HPDE6-E6E7 (cell line): ENCODE results near the gene CXCR5.

Source experiments
- DNase-seq: peaks from one replicate; pipeline ENCODE4 v3.0.0; 2011; ENCODE audit warnings: missing footprints; ENCODE audit errors: extremely low spot score

The CXCR5 gene

DNA sequence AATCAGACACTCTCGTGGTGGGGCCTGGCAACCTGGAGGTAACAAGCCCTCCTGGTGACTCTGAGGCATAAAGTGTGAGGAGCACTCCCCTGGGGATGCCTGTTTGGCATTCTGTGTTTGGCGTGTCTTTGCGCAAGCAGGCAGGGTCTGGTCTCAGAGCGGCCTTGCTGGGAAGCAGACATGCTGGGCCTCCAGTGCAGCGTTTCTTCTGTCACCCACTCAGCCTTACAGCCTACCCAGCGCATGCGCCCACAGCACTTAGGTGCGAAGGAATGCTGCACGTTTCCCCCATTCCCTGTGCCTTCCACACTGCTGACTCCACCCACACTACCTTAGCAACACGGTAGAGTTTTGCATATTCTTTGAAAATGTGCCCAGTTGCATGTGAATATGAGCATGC is 7.4 kb upstream of the CXCR5 start:
- no peak for DNase-seq

DNA sequence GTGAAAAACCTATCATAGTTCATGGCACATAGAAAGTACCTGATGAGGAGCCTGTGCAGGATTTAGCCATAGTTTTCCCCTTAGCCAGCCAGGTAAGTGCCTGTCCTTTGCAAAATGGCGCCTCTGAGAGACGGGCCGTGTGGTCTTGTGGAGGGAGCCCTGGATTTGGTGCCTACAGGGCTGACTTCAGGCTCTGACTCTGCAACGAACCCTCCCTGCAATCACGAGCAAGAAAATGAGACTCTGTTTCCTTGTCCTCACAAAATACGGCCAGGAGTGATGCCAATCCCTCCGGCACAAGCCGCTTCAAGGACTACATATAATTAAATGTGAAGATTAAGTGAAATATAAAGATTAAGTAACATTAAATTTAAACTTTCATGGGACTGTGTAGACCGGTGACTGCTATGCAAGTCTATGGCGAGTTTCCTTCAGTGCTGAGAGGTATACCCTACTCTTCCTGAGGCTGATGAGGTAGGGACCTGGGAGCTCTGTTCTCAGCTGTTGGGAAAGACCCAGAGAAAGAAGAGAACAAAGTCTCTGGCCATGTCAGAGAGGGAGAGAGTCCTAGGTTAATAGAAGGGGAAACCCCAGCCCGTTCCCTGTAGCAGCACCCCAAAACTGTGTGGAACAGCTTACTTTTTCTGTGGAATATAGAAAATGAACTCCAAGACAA is 6.1 kb upstream of the CXCR5 start:
- no peak for DNase-seq

DNA sequence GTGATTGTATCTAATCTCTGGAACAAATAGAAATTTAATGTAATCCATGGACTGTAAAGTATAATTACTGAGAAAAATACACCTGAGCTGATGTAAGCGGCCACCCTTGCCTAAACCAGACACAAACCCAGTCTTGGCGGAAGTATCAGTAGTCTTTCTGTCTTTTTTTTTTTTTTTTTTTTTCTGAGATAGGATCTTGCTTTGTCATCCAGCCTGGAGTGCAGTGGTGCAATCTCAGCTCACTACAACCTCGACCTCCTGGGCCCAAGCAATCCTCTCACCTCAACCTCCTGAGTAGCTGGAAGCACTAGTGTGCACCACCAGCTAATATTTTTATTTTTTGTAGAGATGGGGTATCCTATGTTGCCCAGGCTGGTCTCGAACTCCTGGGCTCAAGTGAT is 5.5 kb upstream of the CXCR5 start:
- DNase-seq: no peak

DNA sequence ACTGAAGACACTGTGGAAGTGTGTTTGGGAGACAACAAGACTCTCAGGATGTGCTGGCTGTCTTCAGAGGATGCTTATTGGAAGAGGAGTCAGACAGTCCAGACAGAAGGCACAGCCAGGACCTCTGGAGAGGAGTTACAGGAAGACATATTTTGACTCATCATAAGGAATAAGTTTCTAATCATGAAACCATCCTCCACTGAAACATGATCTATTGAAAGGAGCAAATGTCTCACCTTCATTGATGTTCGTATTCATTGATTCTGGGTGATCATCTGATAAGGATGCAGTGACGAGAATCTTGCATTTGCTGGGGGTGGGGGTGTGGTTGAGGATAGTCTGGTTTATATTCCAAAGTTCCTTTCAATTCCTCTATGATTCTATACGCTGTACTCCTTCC is 2.5 kb upstream of the CXCR5 start:
- DNase-seq: no peak

DNA sequence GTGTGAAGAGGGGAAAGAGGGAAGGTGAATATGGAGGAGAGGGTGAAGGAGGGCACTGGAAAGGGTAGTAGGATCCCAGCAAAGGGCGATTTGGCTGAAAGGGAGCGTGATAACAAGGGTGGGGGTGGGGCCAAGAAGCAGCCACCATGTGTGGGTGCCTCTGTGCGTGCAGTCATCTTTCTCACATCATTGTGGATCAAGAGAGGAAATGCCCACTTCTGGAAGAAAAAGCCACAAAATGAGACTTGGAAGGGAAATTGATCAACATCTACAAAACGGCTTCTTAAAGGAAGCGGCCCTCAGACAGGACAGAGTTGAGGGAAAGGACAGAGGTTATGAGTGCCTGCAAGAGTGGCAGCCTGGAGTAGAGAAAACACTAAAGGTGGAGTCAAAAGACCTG is 1.2 kb upstream of the CXCR5 start:
- no peak for DNase-seq

DNA sequence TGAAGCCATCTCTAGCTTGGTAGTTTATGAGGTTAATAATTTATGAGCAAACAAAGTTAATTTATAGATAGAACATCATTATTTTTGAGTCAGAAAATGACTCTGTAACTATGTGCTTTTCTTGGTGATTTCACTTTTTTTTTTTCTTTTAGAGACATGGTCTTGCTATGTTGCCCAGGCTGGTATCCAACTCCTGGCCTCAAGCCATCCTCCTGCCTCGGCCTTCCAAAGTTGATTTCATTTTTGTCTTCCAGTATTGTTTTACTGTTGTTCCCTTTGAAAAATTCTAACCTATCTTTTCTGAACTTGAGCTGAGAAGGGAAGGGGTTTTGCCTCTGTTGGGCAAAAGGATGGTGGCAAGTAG is 706 bp upstream of the CXCR5 start:
- DNase-seq: no peak

DNA sequence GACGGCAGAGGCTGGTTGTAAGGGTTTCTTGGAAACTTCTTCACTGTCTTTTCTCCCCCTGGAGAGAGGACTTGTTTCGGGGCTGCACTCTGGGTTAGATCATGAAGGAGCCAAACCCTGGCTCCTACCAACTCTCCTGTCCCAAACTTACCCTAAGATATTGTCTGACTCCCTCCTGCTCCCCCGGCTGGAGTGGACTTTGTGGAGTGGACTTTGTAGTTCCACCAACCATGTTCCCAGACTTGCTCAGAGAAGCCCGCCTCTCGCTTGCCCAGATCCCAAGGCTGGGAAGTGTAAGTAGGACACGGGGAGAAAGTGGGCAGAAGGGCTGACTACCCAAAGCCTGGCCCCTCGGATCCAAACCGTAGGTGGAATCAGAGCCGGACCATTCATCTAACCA is 1.2 kb downstream of the CXCR5 start:
- DNase-seq: no peak

DNA sequence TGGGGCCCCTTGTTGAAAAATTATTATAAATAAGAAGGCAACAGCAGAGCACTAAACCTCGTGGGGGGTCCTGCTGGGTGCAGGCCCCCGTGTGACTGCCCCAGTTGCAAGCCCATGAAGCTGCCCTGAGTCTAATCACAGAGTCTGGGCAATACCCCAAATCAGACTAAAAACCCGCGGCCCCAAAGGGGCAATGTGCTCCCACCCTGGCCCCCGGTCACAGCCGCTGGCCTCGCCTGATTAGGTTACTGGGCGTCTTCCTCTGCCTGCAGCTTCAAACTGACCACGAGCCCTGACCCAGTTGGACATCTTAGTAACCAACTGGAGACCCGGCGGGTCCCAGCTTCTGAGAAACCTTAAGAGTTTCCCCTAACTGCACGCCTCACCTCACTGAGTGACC is 1.6 kb downstream of the CXCR5 start:
- no peak for DNase-seq

DNA sequence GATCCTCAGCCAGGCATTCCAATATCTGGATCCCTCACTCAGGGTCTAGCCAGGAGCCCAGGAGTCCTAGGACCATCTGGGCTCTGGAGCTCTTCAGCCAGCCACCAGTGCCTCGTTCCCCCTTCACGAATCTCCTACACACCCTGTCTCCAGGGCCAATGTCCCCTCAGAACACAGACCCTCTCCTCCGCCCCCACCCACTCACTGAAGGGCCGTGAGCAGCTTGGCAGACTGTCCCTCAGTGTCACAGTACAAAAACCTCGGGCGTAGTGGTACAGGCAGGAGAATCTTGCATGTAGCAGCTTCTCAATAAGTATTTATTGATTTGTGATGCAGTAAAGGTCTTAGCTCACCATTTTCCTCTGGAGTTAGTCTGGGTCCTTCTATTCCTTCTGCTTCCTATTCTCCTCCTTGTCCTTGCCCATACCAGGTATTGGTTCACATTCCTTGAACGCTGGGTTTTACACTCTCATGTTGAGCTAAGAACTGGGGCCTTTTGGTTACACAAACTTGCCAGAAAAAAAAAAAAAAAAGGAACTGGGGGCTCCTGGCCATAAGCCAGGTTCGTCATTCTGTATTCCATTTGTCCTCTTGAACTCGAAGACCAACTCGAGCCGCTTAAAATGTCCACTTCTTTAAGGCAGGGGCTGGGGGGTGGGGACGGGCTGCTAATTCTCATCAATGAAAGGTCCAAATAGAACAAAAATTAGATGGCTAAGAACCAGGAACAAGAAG is 2.3 kb downstream of the CXCR5 start:
- DNase-seq: no peak

DNA sequence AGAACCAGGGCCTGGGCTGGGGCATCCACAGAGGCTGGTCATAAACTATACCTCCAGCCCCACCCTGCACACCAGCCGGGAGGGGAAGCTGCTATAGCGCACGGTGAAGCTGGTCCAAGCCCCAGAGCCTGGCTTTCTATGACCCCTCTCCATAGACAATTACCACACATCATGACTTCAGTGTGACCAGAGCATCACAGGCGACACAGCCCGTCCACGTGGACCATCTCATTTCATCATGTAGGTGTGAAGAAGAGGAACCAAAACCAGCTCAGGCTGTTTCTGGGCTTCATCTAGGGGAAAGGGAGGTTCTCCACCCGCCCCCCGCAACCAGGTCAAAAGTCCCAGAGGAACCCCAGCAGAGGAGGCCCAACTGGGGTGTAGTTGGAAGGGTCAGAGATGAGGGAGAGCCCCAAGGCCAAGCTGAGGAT is 3.0 kb downstream of the CXCR5 start:
- no peak for DNase-seq

DNA sequence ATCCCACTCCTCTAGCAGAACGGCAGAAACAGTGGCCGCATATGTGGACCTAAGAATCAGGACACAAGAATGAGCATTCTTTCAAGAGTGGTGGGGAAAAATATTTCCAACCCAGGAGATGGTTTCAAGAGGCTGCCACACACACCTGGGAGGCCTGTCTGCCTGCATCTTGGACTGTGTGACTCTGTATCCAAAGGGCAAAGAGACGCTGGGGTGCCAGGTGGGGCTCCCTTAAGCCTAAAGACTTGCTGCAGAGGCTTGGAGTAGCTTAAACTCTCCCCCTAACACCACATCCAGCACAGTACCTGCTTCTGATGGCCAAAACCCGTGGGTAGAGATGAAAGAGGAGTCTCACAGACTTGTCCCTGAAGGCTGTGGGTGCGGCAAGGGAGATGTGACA is 3.5 kb downstream of the CXCR5 start:
- no peak for DNase-seq

DNA sequence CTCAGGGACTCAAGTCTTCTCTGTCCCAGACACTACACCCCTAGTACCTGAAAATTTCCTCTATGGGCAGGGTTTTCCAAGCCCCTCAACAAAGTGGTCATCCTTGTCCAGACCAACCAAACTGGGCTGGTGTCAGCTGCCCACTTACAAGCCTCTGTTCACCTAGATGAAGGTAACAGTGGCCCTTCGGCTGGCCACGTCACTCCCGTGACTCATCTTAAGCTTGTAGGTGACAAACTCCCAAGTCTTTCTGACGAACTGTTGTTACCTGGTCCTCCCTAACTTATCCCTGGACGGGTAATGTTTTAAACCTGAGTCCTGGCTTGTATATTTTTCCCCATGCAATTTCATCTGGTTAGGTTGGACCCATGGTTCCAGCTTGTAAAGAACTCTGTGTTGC is 4.7 kb downstream of the CXCR5 start:
- DNase-seq: no peak

DNA sequence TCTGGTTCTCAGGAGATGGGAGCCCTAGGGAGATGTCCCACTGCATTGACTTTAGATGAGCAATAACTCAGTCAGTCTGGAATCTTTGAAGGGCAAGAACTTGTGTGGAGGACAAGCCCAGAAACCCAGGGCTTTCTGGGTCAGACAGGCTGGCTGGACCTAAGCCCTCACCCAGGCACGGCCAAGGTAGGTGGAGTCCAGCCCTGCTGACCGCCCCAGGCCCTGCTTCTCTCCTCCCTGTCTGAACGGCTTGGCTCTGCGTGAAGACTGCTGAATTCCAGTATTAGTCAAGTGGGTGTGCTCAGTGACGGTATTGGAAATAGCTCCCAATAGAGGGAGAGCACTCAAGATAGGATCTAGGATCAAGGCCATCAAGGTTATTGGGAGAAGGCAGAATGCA is 6.1 kb downstream of the CXCR5 start:
- no peak for DNase-seq

DNA sequence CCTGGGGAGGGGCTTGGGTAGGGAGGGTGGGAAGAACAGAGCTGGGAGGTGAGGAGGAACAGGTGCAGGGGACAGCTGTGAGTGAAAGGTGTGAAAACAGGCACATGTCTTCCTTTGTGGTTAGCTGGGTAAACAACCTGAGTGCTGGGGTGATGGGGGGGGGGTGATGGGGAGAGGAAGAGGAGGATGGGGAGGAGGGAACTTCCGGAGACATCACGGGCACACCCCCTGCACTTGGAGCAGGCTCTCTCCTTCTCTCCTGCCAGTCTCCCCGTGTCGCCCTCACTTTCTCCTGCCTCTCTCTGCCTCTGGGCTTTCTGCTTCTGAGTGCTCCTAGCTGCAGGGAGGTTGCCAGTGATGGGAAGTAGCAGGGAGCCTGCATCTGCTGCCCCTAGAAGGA is 8.8 kb downstream of the CXCR5 start:
- DNase-seq: no peak

DNA sequence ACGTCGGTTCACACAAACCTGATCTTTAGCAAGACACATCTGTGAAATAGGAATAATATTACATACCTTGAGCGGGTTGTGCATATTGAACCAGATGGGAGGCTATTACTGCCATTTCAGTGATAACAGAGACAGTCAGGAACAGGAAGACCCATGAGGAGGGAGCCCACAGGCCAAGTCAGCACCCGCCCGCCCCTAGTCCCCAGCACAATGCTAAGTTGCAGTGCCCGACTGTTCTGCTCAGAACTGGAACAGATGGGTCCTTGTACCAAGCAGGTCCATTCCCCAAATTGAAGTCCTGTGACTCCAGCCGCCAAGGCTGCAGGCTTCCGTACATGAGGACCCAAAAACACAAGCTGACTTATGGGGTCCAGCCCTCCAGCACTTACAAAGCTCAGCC is 9.3 kb downstream of the CXCR5 start:
- DNase-seq: no peak

DNA sequence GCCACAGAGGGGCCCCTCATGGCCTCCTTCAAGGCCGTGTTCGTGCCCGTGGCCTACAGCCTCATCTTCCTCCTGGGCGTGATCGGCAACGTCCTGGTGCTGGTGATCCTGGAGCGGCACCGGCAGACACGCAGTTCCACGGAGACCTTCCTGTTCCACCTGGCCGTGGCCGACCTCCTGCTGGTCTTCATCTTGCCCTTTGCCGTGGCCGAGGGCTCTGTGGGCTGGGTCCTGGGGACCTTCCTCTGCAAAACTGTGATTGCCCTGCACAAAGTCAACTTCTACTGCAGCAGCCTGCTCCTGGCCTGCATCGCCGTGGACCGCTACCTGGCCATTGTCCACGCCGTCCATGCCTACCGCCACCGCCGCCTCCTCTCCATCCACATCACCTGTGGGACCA is 10.0 kb downstream of the CXCR5 start:
- no peak for DNase-seq

DNA sequence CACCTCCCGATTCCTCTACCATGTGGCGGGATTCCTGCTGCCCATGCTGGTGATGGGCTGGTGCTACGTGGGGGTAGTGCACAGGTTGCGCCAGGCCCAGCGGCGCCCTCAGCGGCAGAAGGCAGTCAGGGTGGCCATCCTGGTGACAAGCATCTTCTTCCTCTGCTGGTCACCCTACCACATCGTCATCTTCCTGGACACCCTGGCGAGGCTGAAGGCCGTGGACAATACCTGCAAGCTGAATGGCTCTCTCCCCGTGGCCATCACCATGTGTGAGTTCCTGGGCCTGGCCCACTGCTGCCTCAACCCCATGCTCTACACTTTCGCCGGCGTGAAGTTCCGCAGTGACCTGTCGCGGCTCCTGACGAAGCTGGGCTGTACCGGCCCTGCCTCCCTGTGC is 10.5 kb downstream of the CXCR5 start:
- DNase-seq: no peak

DNA sequence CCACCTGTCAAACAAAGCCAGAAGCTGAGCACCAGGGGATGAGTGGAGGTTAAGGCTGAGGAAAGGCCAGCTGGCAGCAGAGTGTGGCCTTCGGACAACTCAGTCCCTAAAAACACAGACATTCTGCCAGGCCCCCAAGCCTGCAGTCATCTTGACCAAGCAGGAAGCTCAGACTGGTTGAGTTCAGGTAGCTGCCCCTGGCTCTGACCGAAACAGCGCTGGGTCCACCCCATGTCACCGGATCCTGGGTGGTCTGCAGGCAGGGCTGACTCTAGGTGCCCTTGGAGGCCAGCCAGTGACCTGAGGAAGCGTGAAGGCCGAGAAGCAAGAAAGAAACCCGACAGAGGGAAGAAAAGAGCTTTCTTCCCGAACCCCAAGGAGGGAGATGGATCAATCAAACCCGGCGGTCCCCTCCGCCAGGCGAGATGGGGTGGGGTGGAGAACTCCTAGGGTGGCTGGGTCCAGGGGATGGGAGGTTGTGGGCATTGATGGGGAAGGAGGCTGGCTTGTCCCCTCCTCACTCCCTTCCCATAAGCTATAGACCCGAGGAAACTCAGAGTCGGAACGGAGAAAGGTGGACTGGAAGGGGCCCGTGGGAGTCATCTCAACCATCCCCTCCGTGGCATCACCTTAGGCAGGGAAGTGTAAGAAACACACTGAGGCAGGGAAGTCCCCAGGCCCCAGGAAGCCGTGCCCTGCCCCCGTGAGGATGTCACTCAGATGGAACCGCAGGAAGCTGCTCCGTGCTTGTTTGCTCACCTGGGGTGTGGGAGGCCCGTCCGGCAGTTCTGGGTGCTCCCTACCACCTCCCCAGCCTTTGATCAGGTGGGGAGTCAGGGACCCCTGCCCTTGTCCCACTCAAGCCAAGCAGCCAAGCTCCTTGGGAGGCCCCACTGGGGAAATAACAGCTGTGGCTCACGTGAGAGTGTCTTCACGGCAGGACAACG is 11.7 kb downstream of the CXCR5 start:
- DNase-seq: no peak

DNA sequence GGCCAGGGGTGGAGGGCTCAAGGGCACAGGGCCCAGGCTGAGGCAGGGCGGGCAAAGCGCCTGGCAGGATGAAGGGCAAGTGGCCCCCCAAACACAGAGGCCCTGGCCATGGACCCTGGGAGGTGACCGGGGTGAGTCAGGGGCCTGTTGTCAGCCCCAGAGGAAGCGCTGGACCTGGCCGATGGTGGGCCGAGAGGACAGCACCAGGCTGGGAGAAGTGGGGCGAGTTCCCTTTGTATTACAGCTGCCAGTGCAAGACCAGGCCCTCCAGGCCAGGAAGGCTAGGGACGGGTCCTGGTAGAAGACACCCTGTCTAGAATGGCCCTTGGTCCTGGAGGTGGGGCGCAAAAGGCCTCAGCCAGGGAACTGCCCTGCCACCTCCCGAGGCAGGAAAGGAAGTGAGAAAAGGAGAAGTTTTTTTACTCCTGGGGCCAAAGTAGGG is 12.8 kb downstream of the CXCR5 start:
- no peak for DNase-seq

DNA sequence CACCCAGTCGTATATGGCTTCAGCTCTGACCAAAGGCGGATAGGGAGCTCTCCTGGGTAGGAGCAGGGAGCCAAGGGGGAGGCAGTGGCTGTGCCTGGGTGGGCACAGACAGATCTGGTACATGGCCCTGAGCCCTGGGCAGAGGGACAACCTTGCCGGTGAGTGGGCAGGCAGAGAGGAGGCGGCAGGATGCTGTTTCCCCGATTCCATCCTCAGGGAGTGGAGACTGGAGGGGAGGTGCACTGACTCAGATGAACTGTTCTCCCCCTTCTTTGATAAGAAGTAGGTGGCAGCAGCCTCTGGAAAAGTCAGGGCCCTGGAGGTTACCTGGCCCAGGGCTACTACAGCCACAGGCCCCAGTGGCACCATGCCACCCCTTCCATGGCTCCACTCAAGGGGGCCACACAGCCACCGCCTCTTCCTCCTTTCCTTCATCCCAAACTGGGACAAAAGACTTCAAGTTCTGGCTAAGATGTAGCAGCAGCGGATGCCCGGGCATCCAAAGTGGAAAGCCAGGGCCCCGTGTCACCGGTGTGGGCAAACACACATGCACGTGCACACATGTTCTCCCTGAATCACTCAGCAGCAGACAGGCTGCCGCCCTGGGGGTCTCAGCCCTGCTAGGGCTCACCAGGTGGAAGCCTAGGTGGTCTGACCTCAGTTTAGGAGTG is 13.4 kb downstream of the CXCR5 start:
- no peak for DNase-seq

DNA sequence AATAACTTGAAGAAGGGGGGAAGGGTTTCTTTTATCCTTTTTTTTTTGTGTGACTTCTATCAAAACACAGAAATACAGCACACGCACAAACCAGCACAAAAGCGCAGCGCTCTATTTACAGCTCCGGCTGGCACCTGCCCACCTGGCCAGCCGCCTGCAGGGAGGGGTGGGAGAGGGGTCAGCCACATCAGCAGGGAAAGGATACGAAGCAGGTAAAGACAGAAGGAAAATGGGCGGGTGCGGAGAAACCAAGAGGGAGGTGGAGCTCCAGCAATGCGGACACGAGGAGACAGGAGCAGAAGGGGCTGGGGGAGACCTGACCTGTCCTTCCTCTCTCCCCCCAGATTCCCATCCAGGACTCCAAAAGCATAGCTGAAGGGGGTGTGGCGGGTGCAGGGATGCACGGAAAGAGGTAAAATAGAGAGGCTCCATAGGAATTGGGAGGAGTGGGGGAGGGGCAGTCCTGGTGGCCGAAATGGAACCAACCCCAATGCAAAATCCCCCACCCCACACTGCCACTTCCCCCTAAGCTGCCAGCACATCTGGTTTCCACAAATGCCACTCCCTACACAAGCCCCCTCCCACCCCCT is 14.1 kb downstream of the CXCR5 start:
- no peak for DNase-seq
